Kidney tubule cell (primary cell): ENCODE measurements around the gene HAND1.

Source experiments
- DNase-seq: peaks from one replicate; pipeline ENCODE4 v3.0.0-alpha.2; 2018; ENCODE audit warnings: low spot score

The HAND1 gene

DNA sequence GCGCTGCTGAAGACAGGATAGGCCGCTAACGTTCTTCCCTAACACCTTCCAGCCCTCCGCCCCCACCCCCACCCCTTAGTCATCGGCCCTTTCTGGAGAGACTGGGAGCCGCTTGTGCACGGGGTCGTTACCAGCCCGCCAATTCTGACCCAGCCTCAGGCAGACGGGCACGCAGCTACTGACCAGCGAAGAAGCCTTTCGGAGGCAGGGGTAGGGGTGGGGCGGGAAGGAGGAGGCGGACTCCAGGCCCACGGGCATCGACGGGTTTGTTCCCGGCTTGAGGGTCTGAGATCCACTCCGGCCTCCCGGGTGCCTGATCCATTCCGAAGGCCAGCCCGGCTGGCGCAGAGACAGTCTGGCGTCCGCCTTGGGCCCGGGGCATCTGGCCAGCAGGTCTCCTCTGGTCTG is 729 bp upstream of the HAND1 start:
- DNase-seq: no peak

GRCh38 chr5:154477382-154478223 is 424 bp downstream of the HAND1 start:
- DNase-seq: peak; percentile 17

DNA sequence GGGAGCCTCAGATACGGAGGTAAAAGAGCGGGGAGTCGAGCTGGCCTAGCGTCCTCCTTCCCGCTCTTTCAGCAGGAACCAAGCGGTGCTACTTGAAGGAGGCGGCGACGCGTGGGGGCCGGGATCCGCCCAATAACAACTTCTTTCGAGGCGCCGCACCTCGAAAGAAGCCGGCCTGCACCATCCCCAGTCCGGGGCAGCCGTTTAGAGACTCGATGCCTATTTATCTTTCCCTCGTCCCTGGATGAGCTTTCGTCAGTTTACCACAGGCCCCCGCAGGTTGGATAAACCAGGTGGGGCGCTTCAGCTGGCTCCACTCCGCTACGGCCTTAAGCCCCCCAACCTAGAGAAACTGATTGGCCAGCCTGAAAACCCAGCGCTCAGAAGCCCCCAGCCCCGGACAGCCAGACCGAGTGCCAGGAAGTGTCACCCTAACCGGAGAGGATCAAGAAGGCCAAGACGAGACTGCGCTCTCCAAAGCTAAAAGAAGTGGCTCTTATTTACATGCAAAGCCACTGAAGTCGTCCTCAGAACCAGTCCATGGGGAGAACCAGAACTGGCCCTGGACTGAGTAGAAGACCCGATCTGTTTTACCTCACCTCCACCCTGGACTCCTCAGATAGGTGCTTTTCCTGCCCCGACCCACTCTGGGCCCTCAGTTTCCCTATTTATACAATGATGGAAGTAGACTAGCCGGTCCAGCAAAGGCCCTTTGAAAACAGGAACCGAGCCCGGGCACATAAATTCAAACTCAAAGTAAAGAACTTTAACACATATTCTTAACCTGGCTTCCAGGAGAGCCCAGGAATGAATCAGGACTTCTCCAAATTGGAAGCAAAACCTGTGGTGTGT is 1.4 kb downstream of the HAND1 start:
- DNase-seq: no peak

DNA sequence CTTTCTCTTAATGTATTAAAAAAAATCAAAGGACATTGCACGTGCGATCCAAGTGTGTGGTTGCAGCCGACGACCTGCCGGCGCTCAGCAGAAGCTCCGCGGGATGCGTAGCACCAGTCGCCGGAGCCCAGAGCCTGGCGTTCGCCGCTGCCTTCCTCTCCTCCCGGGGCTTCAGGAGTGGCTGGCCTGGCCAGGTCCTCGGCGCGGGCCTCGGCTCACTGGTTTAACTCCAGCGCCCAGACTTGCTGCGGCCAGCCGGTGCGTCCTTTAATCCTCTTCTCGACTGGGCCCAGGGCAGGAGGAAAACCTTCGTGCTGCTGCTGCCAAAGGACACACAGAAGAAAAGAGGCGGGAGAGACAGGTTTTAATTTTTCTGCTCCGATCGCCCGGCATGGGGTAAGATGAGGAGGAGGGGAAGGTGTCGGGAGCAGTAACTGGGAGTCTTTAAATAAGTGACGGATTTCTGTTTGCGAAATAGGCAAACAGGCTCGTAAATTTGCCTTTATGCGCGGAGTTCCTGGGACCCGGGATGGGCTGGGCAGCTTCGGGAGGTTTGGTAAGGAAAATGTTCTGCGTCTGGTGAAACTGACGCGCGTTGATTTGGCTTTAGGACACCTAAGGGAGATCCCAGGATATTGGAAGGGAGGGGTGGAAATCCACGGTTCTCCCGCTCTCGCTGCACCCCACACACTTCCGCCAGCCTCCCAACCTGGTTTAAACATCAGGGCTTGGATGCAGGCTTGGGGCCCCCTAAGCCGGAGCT is 2.3 kb downstream of the HAND1 start:
- no peak for DNase-seq

- DNase-seq: no peak
Observed at GRCh38 chr5:154474396-154475334, 3.4 kb downstream of the HAND1 start.

DNA sequence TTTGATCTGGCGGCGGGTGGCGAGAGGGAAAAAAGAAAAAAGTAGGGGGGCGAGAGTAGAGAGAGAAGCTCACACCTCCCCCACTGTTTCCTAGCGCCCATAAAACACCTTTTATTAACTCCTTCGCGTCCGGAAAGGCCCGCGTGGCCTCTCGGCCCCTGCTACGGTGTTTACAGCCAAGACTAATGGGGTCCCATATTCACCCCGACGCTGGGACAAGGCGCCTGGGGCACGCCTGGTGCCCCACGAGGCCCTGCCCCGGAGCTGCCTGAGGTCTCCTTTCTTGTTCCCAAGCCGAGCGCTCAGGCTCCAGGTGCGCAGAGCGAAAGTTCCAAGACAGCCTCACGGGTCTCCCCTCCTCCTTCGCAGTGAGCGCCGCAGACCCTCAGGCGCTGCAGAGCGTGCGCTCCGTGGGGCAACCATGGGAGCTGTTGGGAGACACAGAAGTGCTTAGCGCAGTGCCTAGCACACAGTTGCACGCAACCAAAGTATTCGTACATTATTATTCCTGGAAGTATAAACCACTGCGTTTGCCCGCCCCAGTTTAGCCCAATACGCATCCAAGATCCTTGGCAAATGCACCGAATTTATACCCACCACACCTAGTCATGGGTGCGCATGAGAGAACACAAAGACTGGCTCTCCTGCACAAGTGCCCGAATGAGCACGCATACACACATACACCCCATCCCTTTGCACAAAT is 4.3 kb downstream of the HAND1 start:
- no peak for DNase-seq

DNA sequence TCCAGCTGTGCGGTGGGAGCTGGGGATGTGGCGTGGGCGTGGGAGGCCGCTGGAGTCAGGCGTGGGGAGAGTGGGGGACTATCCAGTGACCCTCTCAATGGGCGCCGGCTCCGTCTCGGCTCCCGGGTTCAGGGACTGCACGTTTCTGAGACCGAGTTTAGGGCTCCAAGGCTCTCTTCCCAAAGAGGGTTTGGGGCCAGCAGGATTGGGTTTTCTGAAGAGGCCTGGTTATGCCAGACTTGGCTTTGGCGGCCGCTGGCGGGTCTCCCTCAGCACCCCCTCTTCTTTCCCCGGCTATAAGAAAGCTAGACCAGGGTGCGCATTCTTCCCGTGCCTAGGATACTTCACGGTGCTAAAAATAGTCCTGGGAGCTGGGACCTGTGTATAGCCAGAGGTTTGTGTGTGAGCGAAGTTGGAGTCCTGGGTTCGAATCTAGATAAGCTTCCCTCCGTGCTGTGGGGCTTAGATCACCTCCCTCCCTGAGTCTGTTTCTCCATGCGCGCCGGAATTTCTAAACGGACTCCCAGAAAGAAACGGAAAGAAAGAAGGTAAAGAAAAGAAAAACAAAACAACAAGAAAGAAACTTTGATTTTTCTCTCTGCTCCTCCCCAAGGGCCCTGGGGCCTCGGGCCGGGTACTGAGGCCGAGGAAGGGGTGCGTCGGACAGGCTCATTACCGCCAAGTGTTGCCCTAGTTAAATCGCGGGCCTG is 5.0 kb downstream of the HAND1 start:
- DNase-seq: no peak

- DNase-seq: no peak
Observed at GRCh38 chr5:154470947-154471870, 6.8 kb downstream of the HAND1 start.

DNA sequence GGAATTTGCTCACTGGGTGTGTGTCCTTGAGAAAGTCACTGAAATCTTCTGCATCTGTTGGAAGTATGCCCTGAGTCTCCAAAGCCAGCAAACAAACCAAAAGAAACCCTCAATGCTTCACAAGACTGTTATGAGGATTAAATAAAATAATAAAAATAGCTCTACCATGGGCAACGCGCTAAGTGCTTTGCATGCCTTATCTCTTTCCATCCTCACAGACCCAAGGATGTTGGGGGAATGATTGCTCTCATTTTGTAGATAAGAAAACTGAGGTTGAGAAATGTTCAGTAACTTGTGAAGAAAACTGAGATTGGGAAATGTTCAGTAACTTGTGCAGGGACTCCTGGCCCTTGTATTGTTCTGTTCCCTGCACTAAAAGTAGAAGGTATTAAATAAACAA is 7.9 kb downstream of the HAND1 start:
- DNase-seq: no peak

DNA sequence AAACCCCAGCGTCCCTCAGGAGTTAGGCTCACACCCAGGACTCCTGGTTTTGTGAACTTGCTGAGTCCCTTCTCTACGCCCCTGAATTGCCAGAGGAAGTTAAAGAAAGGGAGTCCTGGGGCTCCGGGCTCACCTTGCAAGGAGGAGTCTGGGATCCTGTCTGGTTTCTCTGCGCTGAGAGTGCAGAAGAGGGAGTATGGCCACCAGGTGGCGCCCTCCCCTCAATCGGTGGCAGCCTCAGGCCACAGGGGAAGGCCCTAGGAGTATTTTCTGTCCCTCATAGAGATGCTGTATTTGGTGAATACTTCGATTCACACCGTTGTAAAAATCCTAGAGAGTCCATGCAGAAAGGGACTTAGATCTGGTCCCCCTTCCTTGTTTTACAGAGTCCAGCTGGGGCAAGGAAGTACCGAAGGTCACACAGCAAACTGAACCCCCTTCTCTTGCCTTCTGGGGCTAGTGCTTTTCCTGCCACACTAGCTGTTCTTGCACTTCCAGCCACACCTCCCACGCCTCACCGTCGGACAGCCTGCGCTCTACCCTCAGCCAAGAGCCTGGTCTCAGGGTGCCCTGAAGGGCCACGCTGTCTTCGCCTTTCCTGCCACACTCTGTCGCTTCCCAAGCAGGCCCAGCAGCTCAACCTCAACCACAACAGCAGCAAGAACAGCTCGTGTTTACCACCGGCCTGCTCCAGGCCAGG is 10.2 kb downstream of the HAND1 start:
- peak; percentile 70 for DNase-seq

DNA sequence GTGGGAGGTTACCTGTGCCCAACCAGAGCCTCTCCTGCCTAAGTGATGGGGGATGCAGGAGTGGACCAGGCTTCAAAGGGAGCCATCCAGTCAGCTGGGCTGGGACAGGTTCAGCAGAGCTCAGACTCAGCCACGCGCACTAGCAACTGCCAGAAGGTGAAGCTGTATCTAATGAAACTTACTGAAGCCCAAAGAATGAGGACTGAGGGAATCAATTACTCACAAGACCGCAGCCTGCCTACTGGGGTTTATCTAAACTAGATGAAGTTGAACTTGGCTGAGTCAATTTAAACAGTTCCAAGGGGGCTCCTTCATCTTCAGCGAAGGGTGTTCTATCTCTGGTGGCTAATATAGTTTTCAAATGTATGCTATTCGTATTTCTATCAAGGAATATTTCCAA is 11.4 kb downstream of the HAND1 start:
- DNase-seq: no peak

DNA sequence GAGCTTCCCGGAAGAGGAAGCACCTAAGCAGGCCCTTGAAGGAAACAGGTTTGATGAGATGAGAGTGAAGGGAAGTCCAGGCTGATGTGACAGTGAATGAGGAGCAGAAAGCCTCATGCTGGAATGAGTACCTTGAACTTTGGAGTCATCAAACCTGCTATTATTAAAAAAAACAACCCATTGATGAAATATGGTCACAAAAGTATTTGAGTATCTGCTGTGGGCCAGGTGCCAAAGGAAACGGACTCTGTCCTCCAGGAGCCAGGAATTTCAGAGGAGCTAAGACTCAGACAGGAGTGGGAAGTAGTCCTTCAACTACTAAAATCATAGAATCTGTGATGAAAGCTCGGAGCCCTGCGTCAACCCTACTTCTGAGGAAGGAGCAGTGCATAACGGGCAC is 11.9 kb downstream of the HAND1 start:
- DNase-seq: no peak

DNA sequence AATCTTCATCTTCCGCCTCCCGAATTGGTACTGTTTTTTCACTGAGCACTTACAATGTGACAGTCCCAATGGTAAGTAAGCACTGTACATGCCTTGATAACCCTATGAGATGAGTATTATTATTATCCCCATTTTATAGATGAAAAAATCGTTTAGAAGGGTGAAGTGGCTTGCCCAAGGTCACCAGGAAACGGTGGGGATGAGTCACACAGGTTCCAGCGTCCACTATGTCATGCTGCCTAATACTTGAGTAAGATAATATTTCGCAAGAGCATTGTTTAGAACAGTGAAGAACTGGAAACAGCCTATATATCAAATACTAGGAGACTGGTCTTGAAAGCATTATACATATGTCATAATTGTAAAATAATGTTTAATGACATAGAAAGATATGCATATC is 12.9 kb downstream of the HAND1 start:
- DNase-seq: peak; percentile 42

GRCh38 chr5:154464438-154464837 is 13.6 kb downstream of the HAND1 start:
- no peak for DNase-seq

DNA sequence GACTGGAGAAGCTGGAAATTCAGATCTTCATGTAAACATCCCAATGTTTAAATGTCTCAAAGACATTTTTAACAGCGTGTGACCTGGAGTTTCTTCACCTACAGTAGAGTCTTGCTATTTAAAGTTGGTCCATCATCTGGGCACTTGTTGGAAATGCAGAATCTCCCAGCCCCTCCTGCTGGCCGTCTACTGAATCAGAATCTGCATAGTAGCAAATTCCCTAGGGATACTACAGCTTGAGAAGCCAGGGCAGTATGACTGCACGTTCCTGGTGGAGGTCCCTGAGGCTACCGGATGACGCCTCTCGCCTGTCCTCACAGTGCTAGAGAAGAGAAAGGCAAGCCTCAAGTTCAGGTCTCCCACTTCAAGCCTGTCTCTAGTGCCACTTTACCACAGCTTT is 16.5 kb downstream of the HAND1 start:
- DNase-seq: no peak

- no peak for DNase-seq
Observed at GRCh38 chr5:154460172-154460571, 17.9 kb downstream of the HAND1 start.

- DNase-seq: no peak
Observed at GRCh38 chr5:154459015-154459414, 19.0 kb downstream of the HAND1 start.

DNA sequence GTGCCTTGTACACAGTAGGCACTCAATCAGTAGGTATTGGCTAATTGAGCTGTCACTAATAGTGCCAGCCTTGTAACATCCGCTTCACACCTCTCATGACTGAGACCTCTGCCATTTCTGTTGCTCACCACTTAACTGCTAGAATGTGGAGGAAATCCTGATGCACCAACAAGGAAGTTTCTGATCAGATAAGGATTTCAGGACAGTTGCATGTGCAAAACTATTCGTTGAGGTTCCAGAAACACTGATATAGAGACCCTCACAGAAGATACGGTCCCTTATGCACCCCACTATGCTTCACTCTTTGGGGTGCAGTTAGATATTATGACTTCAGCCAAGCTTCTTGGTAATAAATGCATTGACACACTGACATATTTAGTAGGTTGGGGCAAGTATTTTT is 21.5 kb downstream of the HAND1 start:
- DNase-seq: no peak
